RWPE2 (cell line): Measurements from ENCODE around the gene FAM9C.
"Not testable (repeated sequence)": the region's sequence is repeated elsewhere in the genome, so short reads cannot be mapped to it uniquely, and the experiment has no call there.

Experiments
- ATAC-seq: fragments of 200-7000 bp; cut with Tn5 transposase; 3 replicates; pipeline ENCODE4 v1.9.1; 2021; ENCODE audit warnings: low read depth
- DNase-seq: peaks from one replicate; pipeline ENCODE4 v3.0.0-alpha.2; 2020; ENCODE audit warnings: low spot score
- H3K27ac ChIP-seq: fragments of 450-650 bp; 2 replicates; pipeline ENCODE4 v1.5.1; 2017; ENCODE audit warnings: mild to moderate bottlenecking; ENCODE audit not compliant: poor library complexity, severe bottlenecking
- H3K27me3 ChIP-seq: fragments of 250-450 bp; sonication (Bioruptor Pico); 2 replicates; pipeline ENCODE4 v1.5.1; 2021; ENCODE audit warnings: mild to moderate bottlenecking, moderate library complexity; ENCODE audit not compliant: insufficient read depth, poor library complexity, severe bottlenecking
- H3K36me3 ChIP-seq: fragments of 250-450 bp; sonication (Bioruptor Pico); 2 replicates; pipeline ENCODE4 v1.5.1; 2020; ENCODE audit warnings: low read depth, mild to moderate bottlenecking, moderate library complexity
- H3K4me1 ChIP-seq: fragments of 250-450 bp; sonication (Bioruptor Pico); 2 replicates; pipeline ENCODE4 v1.5.1; 2021; ENCODE audit warnings: mild to moderate bottlenecking, moderate library complexity; ENCODE audit not compliant: insufficient read depth, poor library complexity, severe bottlenecking
- H3K4me3 ChIP-seq: fragments of 250-450 bp; sonication (Bioruptor Pico); 2 replicates; pipeline ENCODE4 v1.5.1; 2021; ENCODE audit warnings: mild to moderate bottlenecking, moderate library complexity; ENCODE audit not compliant: severe bottlenecking
- H3K9me3 ChIP-seq: fragments of 250-450 bp; sonication (Bioruptor Pico); 2 replicates; pipeline ENCODE4 v1.5.1; 2021; ENCODE audit warnings: mild to moderate bottlenecking, moderate library complexity; ENCODE audit not compliant: severe bottlenecking
- TF ChIP-seq, protein P1 (sequence below): fragments of 450-650 bp; IDR thresholded peaks from one replicate; pipeline ENCODE4 v1.5.1; 2017; ENCODE audit warnings: mild to moderate bottlenecking, moderate library complexity; ENCODE audit not compliant: poor library complexity, severe bottlenecking

Gene FAM9C

DNA sequence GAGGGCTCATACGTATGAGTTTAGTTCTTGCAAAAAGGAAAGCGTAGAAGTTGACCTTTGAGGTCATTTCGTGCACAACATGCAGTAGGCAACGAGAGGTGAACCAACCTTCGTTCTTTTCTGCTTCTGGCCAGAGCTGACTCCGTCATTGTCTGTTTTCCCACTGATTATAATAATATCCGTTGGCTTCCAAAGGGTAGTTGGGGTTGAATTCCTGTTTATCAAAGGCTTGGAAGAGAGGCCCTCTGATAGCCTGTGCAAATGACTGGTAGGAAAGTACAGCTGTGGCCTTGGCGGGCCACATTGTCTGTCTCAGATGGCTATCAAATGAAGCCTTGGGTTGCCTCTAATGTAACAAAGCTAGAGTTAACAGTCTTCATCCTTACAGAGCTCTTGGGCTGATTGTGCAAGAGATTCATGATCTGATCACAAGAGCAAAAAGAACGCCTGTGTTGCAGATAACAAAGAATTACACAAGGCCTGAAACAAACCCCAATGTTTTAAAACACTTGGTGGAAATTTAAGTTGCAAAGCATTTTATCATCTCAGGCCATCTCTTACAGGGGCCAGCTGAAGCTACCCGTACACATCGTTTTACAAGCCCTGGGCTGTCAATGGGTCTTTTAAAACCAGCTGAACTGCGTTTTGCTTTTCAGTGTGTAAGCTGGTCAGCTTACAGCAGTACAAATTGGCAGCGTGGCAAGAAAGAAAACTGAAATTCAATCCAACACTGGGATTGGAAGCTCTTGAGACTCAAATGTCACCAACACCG is 46.1 kb upstream of the FAM9C start:
- H3K4me1 ChIP-seq = peaks cover 6% of the 10 kb centered on the region

DNA sequence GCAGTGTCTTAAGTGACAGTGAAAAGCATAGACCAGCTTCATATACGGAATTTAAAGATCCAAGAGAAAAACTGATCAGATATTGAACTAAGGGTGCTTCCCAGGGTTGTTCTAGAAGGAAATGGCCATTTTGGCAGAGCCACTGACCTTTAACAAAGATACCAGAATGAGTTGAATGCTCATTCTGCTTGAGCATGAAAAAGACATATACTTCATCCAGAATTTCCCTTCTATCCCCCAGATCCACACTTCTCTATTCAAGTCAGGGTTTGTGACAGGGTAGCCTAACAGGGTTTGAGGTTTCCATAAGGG is 45.6 kb upstream of the FAM9C start:
- DNase-seq (no peak), ATAC-seq (no peak)
- Histone ChIP-seq H3K36me3 (no peaks in the 10 kb centered on the region), H3K27me3 (no peaks in the 10 kb centered on the region), H3K9me3 (no peaks in the 10 kb centered on the region), H3K4me1 (peaks cover 6% of the 10 kb centered on the region), H3K4me3 (no peak overlapping the region), H3K27ac (no peak overlapping the region)
- TF ChIP-seq, protein P1, sequence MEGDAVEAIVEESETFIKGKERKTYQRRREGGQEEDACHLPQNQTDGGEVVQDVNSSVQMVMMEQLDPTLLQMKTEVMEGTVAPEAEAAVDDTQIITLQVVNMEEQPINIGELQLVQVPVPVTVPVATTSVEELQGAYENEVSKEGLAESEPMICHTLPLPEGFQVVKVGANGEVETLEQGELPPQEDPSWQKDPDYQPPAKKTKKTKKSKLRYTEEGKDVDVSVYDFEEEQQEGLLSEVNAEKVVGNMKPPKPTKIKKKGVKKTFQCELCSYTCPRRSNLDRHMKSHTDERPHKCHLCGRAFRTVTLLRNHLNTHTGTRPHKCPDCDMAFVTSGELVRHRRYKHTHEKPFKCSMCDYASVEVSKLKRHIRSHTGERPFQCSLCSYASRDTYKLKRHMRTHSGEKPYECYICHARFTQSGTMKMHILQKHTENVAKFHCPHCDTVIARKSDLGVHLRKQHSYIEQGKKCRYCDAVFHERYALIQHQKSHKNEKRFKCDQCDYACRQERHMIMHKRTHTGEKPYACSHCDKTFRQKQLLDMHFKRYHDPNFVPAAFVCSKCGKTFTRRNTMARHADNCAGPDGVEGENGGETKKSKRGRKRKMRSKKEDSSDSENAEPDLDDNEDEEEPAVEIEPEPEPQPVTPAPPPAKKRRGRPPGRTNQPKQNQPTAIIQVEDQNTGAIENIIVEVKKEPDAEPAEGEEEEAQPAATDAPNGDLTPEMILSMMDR = no peak

More for the DNA sequence above, 46.1 kb upstream of the FAM9C start:
- no peak overlapping the region for H3K27ac ChIP-seq
- TF ChIP-seq, protein P1 = no peak
- no peak for DNase-seq
- no peak overlapping the region for H3K4me3 ChIP-seq
- H3K36me3 ChIP-seq = no peaks in the 10 kb centered on the region
- H3K27me3 ChIP-seq = no peaks in the 10 kb centered on the region
- ATAC-seq = no peak
- no peaks in the 10 kb centered on the region for H3K9me3 ChIP-seq

DNA sequence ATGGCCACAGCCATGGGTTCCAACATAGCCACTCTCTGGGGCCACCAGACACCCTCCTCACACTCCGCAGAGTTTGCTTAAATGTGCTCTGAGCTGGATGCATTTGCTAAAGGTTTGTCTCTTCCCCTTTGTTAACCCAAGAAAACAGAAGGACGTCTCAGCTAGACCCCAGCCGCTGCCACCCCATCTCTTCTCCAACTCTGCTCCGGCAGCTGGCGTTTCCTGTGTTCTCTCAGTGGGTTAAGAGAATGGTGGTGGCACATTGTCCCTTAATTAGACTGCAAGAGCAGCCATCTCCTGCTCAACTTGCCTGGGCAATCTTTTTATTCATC is 43.7 kb upstream of the FAM9C start:
- H3K36me3 ChIP-seq = no peaks in the 10 kb centered on the region
- H3K4me1 ChIP-seq = peaks cover 6% of the 10 kb centered on the region
- no peaks in the 10 kb centered on the region for H3K27me3 ChIP-seq
- DNase-seq (no peak), ATAC-seq (no peak)
- TF ChIP-seq, protein P1 = no peak
- H3K9me3 ChIP-seq = no peaks in the 10 kb centered on the region
- no peak overlapping the region for H3K27ac ChIP-seq
- H3K4me3 ChIP-seq = no peak overlapping the region

DNA sequence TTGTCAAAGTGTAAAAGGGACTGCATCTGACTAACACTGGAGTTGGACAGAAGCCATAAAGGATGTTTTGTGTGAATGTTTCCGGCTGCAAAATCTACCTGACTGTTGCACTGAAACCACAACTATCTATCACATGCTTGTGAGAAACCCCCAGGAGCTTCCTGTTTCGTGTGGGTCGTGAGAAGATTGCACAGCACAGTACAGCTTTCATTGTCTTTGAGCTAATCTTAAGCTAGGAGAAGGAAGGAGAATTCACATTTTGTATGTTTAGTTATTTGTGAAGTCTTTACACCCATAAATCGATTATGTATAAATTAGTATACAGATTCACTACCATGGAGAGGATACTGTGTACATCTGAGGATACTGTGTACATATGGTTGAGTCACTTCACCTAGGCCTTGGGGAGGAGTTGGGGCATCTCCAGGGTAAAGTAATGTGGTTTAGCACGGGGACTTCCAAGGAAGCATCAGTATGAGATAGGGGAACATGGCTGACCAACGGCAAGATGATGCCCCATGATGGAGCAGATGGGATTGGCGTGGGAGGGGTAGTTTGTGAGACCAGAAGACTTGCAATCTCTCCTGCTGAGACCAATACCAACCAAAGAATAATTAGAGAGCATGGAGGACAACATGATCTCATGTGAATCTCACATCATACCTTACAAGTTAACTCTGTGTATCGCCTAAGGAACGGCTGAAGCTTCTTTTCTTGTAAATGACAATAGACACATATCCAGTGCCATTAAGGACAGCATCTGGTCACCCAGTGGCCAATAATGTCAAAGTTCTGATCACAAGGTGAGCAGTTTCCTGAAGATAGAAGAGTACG is 43.1 kb upstream of the FAM9C start:
- Histone ChIP-seq H3K27me3 (no peaks in the 10 kb centered on the region), H3K27ac (peak overlapping the region; percentile 47), H3K4me1 (peaks cover 6% of the 10 kb centered on the region), H3K9me3 (no peaks in the 10 kb centered on the region), H3K4me3 (no peak overlapping the region), H3K36me3 (no peaks in the 10 kb centered on the region)
- ATAC-seq = peak; percentile 71
- DNase-seq = no peak
- TF ChIP-seq, protein P1 = no peak

DNA sequence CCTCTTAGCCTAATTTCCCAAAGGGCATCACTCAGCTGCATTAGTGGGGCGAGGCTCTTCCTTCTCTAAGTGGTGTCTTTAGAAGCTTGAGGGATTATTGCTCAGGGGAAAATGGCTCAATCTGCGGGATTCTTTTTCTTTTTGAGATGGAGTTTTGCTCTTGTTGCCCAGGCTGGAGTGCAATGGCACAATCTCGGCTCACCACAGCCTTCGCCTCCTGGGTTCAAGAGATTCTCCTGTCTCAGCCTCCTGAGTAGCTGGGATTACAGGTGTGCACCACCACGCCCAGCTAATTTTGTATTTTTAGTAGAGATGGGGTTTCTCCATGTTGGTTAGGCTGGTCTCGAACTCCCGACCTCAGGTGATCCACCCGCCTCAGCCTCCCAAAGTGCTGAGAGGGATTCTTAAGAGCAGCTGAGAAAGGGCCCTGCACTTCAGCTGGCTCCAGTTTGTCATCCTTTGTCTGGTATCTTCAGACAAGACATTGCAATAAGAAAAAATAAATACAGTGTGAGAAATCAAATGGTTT is 42.4 kb upstream of the FAM9C start:
- H3K9me3 ChIP-seq, DNase-seq, H3K36me3 ChIP-seq, H3K4me1 ChIP-seq, H3K4me3 ChIP-seq, H3K27me3 ChIP-seq, ATAC-seq: not testable (repeated sequence)
- H3K27ac ChIP-seq = peak overlapping the region; percentile 47
